ENCODE results near the gene RING1.

The RING1 gene

DNA sequence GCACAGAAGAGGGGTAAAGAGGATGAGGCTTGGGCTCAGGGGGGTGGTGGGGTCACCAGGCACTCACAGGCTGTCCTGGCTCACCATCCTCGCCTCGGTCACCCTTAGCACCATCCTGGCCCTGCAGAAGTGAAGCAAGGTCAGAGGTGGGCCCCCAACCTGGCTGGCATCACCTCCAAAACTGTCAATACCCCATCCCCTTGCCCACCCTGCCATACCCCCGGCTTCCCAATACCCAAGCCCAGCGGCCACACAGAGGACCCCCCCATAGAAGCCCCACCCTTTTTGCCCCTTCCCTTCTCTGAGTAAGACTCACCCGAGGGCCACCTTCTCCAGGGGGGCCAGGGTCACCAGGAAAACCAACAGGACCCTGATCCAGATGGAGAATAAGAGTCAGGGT, 39.7 kb upstream of the RING1 start:
- TF ChIP-seq EZH2phosphoT487 (IDR thresholded peaks at IDR 0.05; ENCODE audit: low read length) (no peak), EZH2 (optimal IDR thresholded peaks at IDR 0.05; ENCODE audit: low read depth, low read length) (no peak)
- TF ChIP-seq, protein P1, sequence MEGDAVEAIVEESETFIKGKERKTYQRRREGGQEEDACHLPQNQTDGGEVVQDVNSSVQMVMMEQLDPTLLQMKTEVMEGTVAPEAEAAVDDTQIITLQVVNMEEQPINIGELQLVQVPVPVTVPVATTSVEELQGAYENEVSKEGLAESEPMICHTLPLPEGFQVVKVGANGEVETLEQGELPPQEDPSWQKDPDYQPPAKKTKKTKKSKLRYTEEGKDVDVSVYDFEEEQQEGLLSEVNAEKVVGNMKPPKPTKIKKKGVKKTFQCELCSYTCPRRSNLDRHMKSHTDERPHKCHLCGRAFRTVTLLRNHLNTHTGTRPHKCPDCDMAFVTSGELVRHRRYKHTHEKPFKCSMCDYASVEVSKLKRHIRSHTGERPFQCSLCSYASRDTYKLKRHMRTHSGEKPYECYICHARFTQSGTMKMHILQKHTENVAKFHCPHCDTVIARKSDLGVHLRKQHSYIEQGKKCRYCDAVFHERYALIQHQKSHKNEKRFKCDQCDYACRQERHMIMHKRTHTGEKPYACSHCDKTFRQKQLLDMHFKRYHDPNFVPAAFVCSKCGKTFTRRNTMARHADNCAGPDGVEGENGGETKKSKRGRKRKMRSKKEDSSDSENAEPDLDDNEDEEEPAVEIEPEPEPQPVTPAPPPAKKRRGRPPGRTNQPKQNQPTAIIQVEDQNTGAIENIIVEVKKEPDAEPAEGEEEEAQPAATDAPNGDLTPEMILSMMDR (IDR thresholded peaks at IDR 0.05; ENCODE audit: low read length) = no peak
- H3K9me3 ChIP-seq (replicated peaks; ENCODE audit: insufficient read depth, low read length) = no peaks in the 10 kb centered on the region
- no peak overlapping the region for H3K4me2 ChIP-seq (ENCODE audit: low read depth, low read length)
- H3K4me1 ChIP-seq (ENCODE audit: low read length) = no peaks in the 10 kb centered on the region
- no peaks in the 10 kb centered on the region for H4K20me1 ChIP-seq (ENCODE audit: insufficient read depth, low read length)
- H2AFZ ChIP-seq (ENCODE audit: low read length) = no peak overlapping the region
- no peaks in the 10 kb centered on the region for H3F3A ChIP-seq (ENCODE audit: insufficient read depth, low read length)
- H3K27me3 ChIP-seq (replicated peaks; ENCODE audit: insufficient read depth, low read length) = peaks cover 31% of the 10 kb centered on the region
- no peak overlapping the region for H3K4me3 ChIP-seq (ENCODE audit: low read length)
- H3K27ac ChIP-seq (ENCODE audit: low read length) = no peak overlapping the region
- no peak overlapping the region for H3K9ac ChIP-seq (ENCODE audit: low read length)
- no peaks in the 10 kb centered on the region for H3K36me3 ChIP-seq (replicated peaks; ENCODE audit: insufficient read depth, low read length)
- H3K9me2 ChIP-seq (replicated peaks; ENCODE audit: insufficient read depth, low read length) = no peaks in the 10 kb centered on the region
- no peak for DNase-seq
- H3K79me2 ChIP-seq (ENCODE audit: low read length) = no peaks in the 10 kb centered on the region

- no peaks in the 10 kb centered on the region for H3K36me3 ChIP-seq (replicated peaks; ENCODE audit: insufficient read depth, low read length)
- H3K4me1 ChIP-seq (ENCODE audit: low read length) = no peaks in the 10 kb centered on the region
- no peak overlapping the region for H3K4me3 ChIP-seq (ENCODE audit: low read length)
- no peaks in the 10 kb centered on the region for H4K20me1 ChIP-seq (ENCODE audit: insufficient read depth, low read length)
- TF ChIP-seq EZH2 (optimal IDR thresholded peaks at IDR 0.05; ENCODE audit: low read depth, low read length) (no peak), EZH2phosphoT487 (IDR thresholded peaks at IDR 0.05; ENCODE audit: low read length) (no peak)
- TF ChIP-seq, protein P1 (IDR thresholded peaks at IDR 0.05; ENCODE audit: low read length) = no peak
- no peaks in the 10 kb centered on the region for H3K9me3 ChIP-seq (replicated peaks; ENCODE audit: insufficient read depth, low read length)
- H2AFZ ChIP-seq (ENCODE audit: low read length) = no peak overlapping the region
- H3K9ac ChIP-seq (ENCODE audit: low read length) = no peak overlapping the region
- no peak overlapping the region for H3K27ac ChIP-seq (ENCODE audit: low read length)
- H3K27me3 ChIP-seq (replicated peaks; ENCODE audit: insufficient read depth, low read length) = peaks cover 28% of the 10 kb centered on the region
- H3K79me2 ChIP-seq (ENCODE audit: low read length) = no peaks in the 10 kb centered on the region
- no peak overlapping the region for H3K4me2 ChIP-seq (ENCODE audit: low read depth, low read length)
- no peaks in the 10 kb centered on the region for H3K9me2 ChIP-seq (replicated peaks; ENCODE audit: insufficient read depth, low read length)
- H3F3A ChIP-seq (ENCODE audit: insufficient read depth, low read length) = no peaks in the 10 kb centered on the region
- no peak for DNase-seq
Observed at GRCh38 chr6:33169291-33170175, 38.8 kb upstream of the RING1 start.

DNA sequence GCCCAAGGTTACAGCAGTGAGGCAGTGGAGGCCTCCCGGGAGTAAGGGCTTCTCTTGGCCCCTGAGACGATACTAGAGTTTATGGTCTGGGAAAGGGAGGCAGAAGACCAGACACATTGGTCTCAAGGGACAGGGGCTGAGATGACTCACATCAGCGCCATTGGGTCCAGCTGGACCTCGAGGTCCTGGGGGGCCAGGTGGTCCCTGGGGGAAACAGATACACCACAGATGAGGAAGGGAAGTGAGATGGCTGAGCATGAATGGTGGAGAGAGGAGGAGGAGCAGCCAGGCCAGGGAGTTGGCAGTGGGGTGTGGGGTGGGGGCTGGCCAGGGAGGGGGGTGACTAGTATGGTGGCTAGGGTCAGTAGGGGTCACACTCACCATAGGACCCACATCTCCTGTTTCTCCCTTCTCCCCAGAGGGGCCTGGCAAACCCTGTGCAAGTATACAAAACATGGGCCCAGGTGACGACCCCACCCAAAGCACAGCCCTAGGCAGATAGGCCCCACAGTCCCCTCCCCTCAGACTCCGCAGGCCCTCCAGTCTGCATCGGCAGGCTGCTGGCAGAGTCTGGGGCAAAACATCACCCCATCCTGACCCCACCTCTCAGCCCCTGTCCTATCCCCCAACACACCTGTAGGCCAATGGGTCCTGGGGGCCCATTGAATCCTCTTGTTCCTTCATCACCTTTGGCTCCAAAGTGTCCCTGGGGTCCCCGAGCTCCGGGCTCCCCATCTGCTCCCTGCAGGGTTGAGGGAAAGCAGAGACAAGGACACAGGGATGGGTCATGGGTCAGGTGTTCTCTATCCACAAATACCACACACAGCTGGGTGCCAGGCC, 37.9 kb upstream of the RING1 start:
- Histone ChIP-seq H4K20me1 (ENCODE audit: insufficient read depth, low read length) (no peaks in the 10 kb centered on the region), H3K4me2 (ENCODE audit: low read depth, low read length) (no peak overlapping the region), H3K79me2 (ENCODE audit: low read length) (no peaks in the 10 kb centered on the region), H3K9ac (ENCODE audit: low read length) (no peak overlapping the region), H3K9me3 (replicated peaks; ENCODE audit: insufficient read depth, low read length) (no peaks in the 10 kb centered on the region), H3K4me3 (ENCODE audit: low read length) (no peak overlapping the region), H3K36me3 (replicated peaks; ENCODE audit: insufficient read depth, low read length) (no peaks in the 10 kb centered on the region), H3K27ac (ENCODE audit: low read length) (no peak overlapping the region), H2AFZ (ENCODE audit: low read length) (no peak overlapping the region), H3K27me3 (replicated peaks; ENCODE audit: insufficient read depth, low read length) (peaks cover 31% of the 10 kb centered on the region), H3K9me2 (replicated peaks; ENCODE audit: insufficient read depth, low read length) (no peaks in the 10 kb centered on the region), H3F3A (ENCODE audit: insufficient read depth, low read length) (no peaks in the 10 kb centered on the region), H3K4me1 (ENCODE audit: low read length) (no peaks in the 10 kb centered on the region)
- no peak for DNase-seq
- TF ChIP-seq, protein P1 (IDR thresholded peaks at IDR 0.05; ENCODE audit: low read length) = no peak
- no peak for TF ChIP-seq EZH2phosphoT487 (IDR thresholded peaks at IDR 0.05; ENCODE audit: low read length)
